GM12872 (cell line): ENCODE results near the gene CGB7.

Experiments used
- TF ChIP-seq, protein P1 (sequence below): IDR thresholded peaks from 3 replicates; pipeline ENCODE4 v1.5.1; 2011; ENCODE audit warnings: low read depth, mild to moderate bottlenecking, low read length, moderate library complexity; ENCODE audit not compliant: insufficient read depth

CGB7 gene

DNA sequence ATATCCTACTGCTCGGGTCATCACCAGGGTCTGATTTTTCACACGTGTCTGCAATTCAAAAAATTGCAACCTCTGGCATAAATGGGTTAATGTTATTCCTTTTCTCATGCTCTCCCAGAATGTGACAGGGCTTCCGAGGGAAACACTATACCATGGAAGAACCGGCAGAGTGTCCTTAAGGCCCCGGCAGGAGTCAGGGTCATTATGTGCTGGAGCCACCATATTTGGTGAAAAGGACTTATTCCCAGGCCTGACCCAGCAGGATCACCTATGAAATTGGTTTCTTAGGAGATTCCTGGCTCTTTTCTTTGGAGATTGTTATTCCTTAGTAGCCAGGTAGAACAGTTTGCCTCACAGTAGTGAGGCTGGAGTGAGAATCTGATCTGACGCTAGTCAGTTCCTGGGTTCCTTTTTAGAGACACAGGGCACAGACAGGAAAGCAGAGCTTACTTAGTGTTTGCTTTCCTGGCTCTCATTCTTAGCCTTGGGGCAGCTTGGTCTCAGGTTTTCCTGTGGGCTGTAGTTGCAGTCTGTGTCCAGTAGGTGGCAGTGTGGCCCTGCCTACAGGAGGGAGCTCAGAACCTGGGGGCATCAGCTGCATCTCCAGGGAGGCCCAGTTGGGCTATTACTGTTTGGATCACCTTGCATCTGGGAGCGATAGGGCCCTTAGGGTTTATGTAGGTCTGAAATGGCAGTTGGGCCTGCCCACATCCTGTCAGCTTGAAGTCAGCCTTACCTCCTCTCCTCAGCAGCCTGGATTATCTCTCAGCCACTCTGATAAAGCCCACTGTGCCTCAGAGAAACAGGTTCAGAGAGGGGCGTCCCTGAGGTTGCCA, 40.1 kb upstream of the CGB7 start:
- TF ChIP-seq, protein P1, sequence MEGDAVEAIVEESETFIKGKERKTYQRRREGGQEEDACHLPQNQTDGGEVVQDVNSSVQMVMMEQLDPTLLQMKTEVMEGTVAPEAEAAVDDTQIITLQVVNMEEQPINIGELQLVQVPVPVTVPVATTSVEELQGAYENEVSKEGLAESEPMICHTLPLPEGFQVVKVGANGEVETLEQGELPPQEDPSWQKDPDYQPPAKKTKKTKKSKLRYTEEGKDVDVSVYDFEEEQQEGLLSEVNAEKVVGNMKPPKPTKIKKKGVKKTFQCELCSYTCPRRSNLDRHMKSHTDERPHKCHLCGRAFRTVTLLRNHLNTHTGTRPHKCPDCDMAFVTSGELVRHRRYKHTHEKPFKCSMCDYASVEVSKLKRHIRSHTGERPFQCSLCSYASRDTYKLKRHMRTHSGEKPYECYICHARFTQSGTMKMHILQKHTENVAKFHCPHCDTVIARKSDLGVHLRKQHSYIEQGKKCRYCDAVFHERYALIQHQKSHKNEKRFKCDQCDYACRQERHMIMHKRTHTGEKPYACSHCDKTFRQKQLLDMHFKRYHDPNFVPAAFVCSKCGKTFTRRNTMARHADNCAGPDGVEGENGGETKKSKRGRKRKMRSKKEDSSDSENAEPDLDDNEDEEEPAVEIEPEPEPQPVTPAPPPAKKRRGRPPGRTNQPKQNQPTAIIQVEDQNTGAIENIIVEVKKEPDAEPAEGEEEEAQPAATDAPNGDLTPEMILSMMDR: peak; percentile 100

DNA sequence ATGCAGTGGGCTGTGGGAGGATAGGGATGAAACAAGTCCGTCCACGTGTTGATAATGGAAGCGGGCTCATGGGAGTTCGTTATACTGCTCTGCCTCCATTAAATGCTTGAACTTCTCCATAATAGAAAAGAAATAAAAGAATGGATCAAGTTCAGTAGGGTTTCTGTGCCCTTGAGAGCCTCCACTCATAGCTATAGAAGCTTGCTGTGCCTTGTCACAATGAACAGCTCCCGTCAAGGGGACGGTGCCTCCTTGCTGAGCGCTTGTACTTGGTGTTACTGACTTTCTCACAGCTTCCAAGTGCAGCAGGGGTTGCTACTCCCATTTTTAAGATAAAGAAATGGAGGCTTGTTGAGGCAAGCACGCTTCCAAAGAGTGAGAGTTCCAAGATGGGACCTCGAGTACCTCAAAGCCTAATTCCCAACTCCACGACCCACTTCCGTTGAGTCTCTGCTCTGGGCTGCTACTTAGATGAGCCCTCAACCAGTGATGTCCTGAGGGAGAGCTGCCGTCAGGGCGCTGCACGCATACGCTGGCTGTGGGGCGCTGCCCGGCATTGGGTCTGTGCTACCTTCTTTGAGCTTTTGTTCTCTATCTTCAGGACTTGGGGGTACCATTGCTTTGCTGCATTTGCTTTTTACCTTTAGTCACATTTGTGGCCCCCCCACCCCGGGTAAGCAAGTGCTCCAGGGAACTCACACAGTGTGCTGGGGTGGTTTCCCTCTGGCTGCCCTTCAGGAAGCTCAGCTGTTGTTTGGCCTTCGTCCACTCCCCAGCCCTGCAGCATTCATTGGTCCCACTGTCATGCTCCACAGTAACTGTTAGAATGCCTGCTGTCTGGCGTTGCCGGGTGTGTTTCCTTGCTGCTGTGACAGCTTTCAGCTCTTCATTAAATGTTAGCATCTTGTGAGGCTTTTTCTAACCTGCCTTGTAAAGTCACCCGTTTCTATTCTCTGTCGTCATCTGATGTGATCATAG, 37.2 kb upstream of the CGB7 start:
- TF ChIP-seq, protein P1: no peak

DNA sequence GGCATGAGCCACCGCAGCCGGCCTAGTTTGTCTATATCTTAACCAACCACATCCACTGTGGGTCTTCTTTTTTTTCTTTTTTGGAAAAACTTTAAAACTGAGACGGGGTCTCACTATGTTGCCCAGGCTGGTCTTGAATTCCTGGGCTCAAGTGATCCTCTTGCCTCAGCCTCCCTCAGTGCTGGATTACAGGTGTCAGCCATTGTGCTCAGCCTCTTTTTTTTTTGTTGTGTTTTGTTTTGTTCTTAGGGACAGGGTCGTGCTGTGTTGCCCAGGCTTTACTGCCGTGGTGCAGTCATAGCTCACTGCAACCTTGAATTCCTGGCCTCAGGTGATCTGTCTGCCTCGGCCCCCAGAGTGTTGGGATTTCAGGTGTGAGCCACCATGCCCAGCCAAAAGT, 35.1 kb upstream of the CGB7 start:
- TF ChIP-seq, protein P1: no peak

DNA sequence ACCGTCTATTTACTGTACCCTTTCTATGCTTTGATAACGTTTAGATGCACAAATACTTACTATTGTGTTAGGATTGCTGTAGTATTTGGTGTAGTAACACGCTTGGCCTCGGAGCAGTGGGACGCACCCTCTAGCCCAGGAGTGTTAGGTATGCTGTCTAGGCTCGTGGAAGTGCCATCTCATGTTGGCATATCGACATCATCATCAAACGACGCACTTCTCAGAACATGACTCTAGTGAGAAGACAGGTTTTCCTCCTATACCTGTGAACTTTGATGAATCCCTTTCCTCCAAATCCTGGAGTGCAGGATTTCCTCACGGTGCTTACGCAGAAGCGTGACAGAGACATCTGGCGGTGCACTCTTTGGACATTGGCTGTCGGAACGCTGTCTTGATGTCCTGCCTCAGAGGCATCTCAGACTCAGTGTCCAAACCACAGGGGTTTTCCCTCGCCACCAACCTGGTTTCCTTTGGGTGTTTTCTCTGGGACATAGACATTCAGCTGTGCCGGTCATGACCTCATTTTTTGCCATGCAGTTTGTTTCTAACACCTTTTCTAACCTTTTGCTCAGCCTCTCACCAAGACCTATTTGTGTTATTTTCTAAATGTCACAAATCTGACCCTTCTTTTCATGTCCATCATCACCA, 34.0 kb upstream of the CGB7 start:
- TF ChIP-seq, protein P1: no peak

DNA sequence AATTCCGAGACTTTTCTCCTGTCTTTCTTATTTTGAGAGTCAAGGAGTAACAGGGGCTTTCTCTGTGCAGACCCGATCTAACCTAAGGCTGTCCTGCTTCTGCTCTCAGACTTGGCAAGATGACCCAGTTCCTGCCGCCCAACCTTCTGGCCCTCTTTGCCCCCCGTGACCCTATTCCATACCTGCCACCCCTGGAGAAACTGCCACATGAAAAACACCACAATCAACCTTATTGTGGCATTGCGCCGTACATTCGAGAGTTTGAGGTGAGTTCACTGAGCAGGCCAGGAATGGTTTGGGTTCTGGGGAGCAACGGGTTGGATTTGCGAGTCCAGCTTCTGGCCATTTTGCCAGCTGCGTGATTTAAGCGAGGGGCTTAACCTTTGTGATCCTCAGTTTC, 28.7 kb upstream of the CGB7 start:
- TF ChIP-seq, protein P1: no peak

DNA sequence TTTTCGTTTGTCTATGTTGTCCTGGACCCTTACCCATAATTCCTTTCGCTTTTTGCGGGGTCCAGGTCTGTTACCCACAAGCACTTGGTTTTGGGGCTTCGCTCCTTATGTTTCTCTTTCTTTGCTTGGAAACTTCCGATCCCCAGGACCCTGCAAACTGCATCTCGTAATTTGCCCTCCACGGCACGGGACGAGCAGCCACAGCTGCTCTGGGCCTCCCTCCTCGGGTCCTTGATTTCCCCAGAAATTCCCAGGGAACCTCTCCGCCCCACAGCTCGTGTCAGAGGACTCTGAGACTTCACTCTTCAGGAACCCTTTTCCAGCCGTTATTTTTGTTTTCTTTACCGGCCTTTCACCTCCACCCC, 28.3 kb upstream of the CGB7 start:
- TF ChIP-seq, protein P1: no peak
